ENCODE data around the gene C9orf50.

C9orf50 gene

DNA sequence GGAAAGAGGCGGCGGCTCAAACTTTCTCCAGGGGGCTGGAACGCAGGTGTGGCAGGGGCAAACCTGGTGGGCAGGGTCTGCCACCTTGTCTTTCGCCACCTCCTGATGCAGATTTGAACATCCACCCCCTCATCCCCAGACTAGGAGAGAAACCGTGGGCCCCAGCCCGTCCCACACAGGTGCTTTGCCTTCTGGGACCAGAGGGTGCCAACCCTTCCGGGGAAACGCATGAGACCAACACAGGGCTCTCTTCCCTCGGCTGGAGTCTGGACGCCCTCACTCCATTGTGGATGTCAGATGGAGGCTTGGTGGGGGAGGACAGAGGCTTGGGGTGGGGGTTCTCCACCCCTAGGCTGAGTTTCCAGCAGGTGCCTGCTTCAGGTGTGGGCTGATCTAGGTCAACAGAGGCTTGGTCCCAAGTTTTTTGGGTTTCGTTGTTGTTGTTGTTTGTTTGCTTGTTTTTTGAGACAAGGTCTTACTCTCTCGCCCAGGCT, 9.5 kb downstream of the C9orf50 start:
- TF ChIP-seq ZNF785 (tag by site-specific recombination; IDR thresholded peaks at IDR 0.05): no peak
- TF ChIP-seq ZBTB48 (tag by site-specific recombination; IDR thresholded peaks at IDR 0.05): peak; percentile 45
- 0 out of 2 replicates have a peak, but pooled peaks have one; percentile 19 for TF ChIP-seq ZFP37 (tag by site-specific recombination; IDR thresholded peaks at IDR 0.05)
- TF ChIP-seq, protein P1, sequence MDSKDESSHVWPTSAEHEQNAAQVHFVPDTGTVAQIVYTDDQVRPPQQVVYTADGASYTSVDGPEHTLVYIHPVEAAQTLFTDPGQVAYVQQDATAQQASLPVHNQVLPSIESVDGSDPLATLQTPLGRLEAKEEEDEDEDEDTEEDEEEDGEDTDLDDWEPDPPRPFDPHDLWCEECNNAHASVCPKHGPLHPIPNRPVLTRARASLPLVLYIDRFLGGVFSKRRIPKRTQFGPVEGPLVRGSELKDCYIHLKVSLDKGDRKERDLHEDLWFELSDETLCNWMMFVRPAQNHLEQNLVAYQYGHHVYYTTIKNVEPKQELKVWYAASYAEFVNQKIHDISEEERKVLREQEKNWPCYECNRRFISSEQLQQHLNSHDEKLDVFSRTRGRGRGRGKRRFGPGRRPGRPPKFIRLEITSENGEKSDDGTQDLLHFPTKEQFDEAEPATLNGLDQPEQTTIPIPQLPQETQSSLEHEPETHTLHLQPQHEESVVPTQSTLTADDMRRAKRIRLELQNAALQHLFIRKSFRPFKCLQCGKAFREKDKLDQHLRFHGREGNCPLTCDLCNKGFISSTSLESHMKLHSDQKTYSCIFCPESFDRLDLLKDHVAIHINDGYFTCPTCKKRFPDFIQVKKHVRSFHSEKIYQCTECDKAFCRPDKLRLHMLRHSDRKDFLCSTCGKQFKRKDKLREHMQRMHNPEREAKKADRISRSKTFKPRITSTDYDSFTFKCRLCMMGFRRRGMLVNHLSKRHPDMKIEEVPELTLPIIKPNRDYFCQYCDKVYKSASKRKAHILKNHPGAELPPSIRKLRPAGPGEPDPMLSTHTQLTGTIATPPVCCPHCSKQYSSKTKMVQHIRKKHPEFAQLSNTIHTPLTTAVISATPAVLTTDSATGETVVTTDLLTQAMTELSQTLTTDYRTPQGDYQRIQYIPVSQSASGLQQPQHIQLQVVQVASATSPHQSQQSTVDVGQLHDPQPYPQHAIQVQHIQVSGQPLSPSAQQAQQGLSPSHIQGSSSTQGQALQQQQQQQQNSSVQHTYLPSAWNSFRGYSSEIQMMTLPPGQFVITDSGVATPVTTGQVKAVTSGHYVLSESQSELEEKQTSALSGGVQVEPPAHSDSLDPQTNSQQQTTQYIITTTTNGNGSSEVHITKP (tag by site-specific recombination; IDR thresholded peaks at IDR 0.05): no peak
- peak; percentile 91 for TF ChIP-seq ZFHX2 (tag by site-specific recombination; conservative IDR thresholded peaks at IDR 0.05)
- 0 out of 2 replicates have a peak, but pooled peaks have one; percentile 13 for TF ChIP-seq SCRT2 (tag by site-specific recombination; IDR thresholded peaks at IDR 0.05)
- TF ChIP-seq ZNF335 (tag by site-specific recombination; conservative IDR thresholded peaks at IDR 0.05): 0 out of 2 replicates have a peak, but pooled peaks have one; percentile 38
- TF ChIP-seq ZFP69B (tag by site-specific recombination; IDR thresholded peaks at IDR 0.05): peak; percentile 90
- TF ChIP-seq, protein P2, sequence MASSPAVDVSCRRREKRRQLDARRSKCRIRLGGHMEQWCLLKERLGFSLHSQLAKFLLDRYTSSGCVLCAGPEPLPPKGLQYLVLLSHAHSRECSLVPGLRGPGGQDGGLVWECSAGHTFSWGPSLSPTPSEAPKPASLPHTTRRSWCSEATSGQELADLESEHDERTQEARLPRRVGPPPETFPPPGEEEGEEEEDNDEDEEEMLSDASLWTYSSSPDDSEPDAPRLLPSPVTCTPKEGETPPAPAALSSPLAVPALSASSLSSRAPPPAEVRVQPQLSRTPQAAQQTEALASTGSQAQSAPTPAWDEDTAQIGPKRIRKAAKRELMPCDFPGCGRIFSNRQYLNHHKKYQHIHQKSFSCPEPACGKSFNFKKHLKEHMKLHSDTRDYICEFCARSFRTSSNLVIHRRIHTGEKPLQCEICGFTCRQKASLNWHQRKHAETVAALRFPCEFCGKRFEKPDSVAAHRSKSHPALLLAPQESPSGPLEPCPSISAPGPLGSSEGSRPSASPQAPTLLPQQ (tag by site-specific recombination; IDR thresholded peaks at IDR 0.05): peak; percentile 74
- 0 out of 2 replicates have a peak, but pooled peaks have one; percentile 41 for TF ChIP-seq SP3 (tag by site-specific recombination; IDR thresholded peaks at IDR 0.05)
- TF ChIP-seq ZNF561 (tag by site-specific recombination; IDR thresholded peaks at IDR 0.05; ENCODE audit: borderline replicate concordance): no peak
- peak; percentile 20; the same call in 1 of the 2 replicates for TF ChIP-seq ZBTB20 (tag by site-specific recombination; IDR thresholded peaks at IDR 0.05)
- peak; percentile 73; the same call in 1 of the 2 replicates for TF ChIP-seq ZNF76 (tag by site-specific recombination; IDR thresholded peaks at IDR 0.05; ENCODE audit: borderline replicate concordance, low read depth)
- TF ChIP-seq, protein P3, sequence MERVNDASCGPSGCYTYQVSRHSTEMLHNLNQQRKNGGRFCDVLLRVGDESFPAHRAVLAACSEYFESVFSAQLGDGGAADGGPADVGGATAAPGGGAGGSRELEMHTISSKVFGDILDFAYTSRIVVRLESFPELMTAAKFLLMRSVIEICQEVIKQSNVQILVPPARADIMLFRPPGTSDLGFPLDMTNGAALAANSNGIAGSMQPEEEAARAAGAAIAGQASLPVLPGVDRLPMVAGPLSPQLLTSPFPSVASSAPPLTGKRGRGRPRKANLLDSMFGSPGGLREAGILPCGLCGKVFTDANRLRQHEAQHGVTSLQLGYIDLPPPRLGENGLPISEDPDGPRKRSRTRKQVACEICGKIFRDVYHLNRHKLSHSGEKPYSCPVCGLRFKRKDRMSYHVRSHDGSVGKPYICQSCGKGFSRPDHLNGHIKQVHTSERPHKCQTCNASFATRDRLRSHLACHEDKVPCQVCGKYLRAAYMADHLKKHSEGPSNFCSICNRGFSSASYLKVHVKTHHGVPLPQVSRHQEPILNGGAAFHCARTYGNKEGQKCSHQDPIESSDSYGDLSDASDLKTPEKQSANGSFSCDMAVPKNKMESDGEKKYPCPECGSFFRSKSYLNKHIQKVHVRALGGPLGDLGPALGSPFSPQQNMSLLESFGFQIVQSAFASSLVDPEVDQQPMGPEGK (tag by site-specific recombination; IDR thresholded peaks at IDR 0.05): 0 out of 2 replicates have a peak, but pooled peaks have one; percentile 10
- peak; percentile 89 for TF ChIP-seq EGR2 (tag by site-specific recombination; IDR thresholded peaks at IDR 0.05; ENCODE audit: low read depth)
- TF ChIP-seq KLF16 (tag by site-specific recombination; IDR thresholded peaks at IDR 0.05): no peak
- no peak overlapping the region for H3K27ac ChIP-seq (ENCODE audit: extremely low read depth, low read depth, low read length)
- no peaks in the 10 kb centered on the region for H3K36me3 ChIP-seq (ENCODE audit: control insufficient read depth in 2 of 2, insufficient read depth in 1 of 2, low read length in 2 of 2)
- no peak overlapping the region for H3K4me3 ChIP-seq (ENCODE audit: low read depth, low read length)
- ChIA-PET CTCF (interaction anchor here (0.5 to 23.4 kb wide), 28 partner anchors 10 to 750 kb away, joined by 3 to 507 read pairs (median 4); partner anchors contain the start of genes C9orf50 and NTMT1), POLR2A (interaction anchor here (1.4 kb wide), 1 partner anchor 471 kb away, joined by 9 read pairs; no protein-coding TSS in a partner anchor)
- H3K4me1 ChIP-seq (ENCODE audit: control insufficient read depth, insufficient read depth, low read length): no peaks in the 10 kb centered on the region; the same call in 1 of the 2 replicates
- no peaks in the 10 kb centered on the region for H3K9me3 ChIP-seq (ENCODE audit: control insufficient read depth, insufficient read depth, low read depth, low read length)
